HuH-7 (cell line): ENCODE data around the gene MARS2.
"Not testable (repeated sequence)": the region's sequence is repeated elsewhere in the genome, so short reads cannot be mapped to it uniquely, and the experiment has no call there.

Source experiments
- DNase-seq: peaks from one replicate; pipeline ENCODE4 v3.0.0; 2011; ENCODE audit warnings: low spot score

MARS2 gene

GRCh38 chr2:197706839-197707207 lies 1.7 kb downstream of the MARS2 start:
- no peak for DNase-seq

GRCh38 chr2:197707316-197708213 lies 2.4 kb downstream of the MARS2 start:
- peak; percentile 38 for DNase-seq

- no peak for DNase-seq
Observed at GRCh38 chr2:197708331-197708730, 3.2 kb downstream of the MARS2 start.

GRCh38 chr2:197709140-197709539 lies 4.0 kb downstream of the MARS2 start:
- not testable (repeated sequence) for DNase-seq

- DNase-seq: no peak
Observed at GRCh38 chr2:197710424-197711042, 5.4 kb downstream of the MARS2 start.

GRCh38 chr2:197711578-197711977 lies 6.4 kb downstream of the MARS2 start:
- DNase-seq: no peak

- DNase-seq: no peak
Observed at GRCh38 chr2:197713271-197713670, 8.1 kb downstream of the MARS2 start.

- DNase-seq: no peak
Observed at GRCh38 chr2:197717863-197718262, 12.7 kb downstream of the MARS2 start.

- no peak for DNase-seq
Observed at GRCh38 chr2:197727011-197727410, 21.8 kb downstream of the MARS2 start.

- not testable (repeated sequence) for DNase-seq
Observed at GRCh38 chr2:197728555-197729544, 23.7 kb downstream of the MARS2 start.

GRCh38 chr2:197740200-197740599 lies 35.0 kb downstream of the MARS2 start:
- DNase-seq: no peak
